Heart left ventricle (tissue), 16 donors: ENCODE data around the gene MPZ. TPM values are rescaled to one million over a fixed set of nuclear protein-coding genes. Genes with fewer than 3 reads are reported as not detected.
A peak's percentile ranks its signal among the peaks of the same experiment; 100 is the strongest.

ENCODE experiments used
- ATAC-seq, 4 donors: fragments of 200-7000 bp; cut with Tn5 transposase; one replicate each; pipeline ENCODE4 v1.9.1; 2020 to 2022; ENCODE audit warnings: moderate library complexity in 4 of 4, mild to moderate bottlenecking in 3 of 4, moderate number of reproducible peaks in 1 of 4
- DNase-seq, 5 donors: peaks; one replicate each; pipeline ENCODE4 v3.0.0-alpha.2; 2020
- H3K27ac ChIP-seq, 12 donors: fragments of 200-600 bp; sonication (generic) in 4 of 12; one replicate each; pipeline versions ENCODE4 v1.5.0 to v1.8.0; 2016 to 2022; ENCODE audit warnings: mild to moderate bottlenecking in 2 of 12
- H3K27me3 ChIP-seq, 9 donors: fragments of 200-600 bp; sonication (generic) in 2 of 9; one replicate each; pipeline versions ENCODE4 v1.5.1 to v1.8.0; 2016 to 2022; ENCODE audit warnings: mild to moderate bottlenecking in 3 of 9
- H3K36me3 ChIP-seq, 9 donors: fragments of 200-600 bp; sonication (generic) in 2 of 9; one replicate each; pipeline versions ENCODE4 v1.5.0 to v1.8.0; 2018 to 2022; ENCODE audit warnings: mild to moderate bottlenecking in 2 of 9
- H3K4me1 ChIP-seq, 12 donors: fragments of 200-600 bp; sonication (generic) in 4 of 12; one replicate each; pipeline versions ENCODE4 v1.5.0 to v1.8.0; 2016 to 2022; ENCODE audit warnings: mild to moderate bottlenecking in 3 of 12
- H3K4me3 ChIP-seq, 12 donors: fragments of 200-600 bp; sonication (generic) in 4 of 12; one replicate each; pipeline versions ENCODE4 v1.5.0 to v1.8.0; 2017 to 2022; ENCODE audit warnings: mild to moderate bottlenecking in 9 of 12, moderate library complexity in 4 of 12
- H3K9me3 ChIP-seq, 12 donors: fragments of 200-600 bp; sonication (generic) in 4 of 12; one replicate each; pipeline versions ENCODE4 v1.5.0 to v1.8.0; 2016 to 2022; ENCODE audit warnings: mild to moderate bottlenecking in 1 of 12
- POLR2A ChIP-seq, 2 donors: fragments of 450-650 bp; IDR thresholded peaks; one replicate each; pipeline ENCODE4 v1.6.1; 2017; ENCODE audit warnings: antibody characterized with exemption in 2 of 2, mild to moderate bottlenecking in 2 of 2, moderate library complexity in 2 of 2
- WGBS, 4 donors: extraction: QIAGEN DNeasy Blood & Tissue Kit in 2 of 4; methylation state at CpG; one replicate each; pipeline versions ENCODE4 v1.1.5 to v1.1.7; 2013 to 2018; 5-methylcytosine and 5-hydroxymethylcytosine counted together
- intact Hi-C, 10 donors: fragments of 100-400 bp; cut with DNase I; formaldehyde crosslinking; loops; one replicate each; pipeline versions ENCODE4 v1.11.1 to v1.14.2; 2022
- polyA plus RNA-seq, 2 donors: library from polyadenylated mRNA; stranded (reverse); fragments of 200-250 nt; gene quantifications; one replicate each; pipeline ENCODE4 v1.2.3, GENCODE V29; 2013
- total RNA-seq, 9 donors: library from RNA; depleted of rRNA in 2 of 9; stranded (reverse); fragments of >200 nt in 2 of 9; fragmentation: NEBNext Ultra II Directional in 3 of 9; extraction: Animal tissue kit (Norgen Biotek cat#: 25700) in 3 of 9; gene quantifications; one replicate each; pipeline versions ENCODE4 v1.1.0 to v1.2.4, GENCODE V29; 2016 to 2023
- TF ChIP-seq, protein P1 (sequence below), 12 donors: fragments of 200-600 bp; sonication (generic) in 4 of 12; IDR thresholded peaks; one replicate each; pipeline versions ENCODE4 v1.5.0 to v1.8.0; 2018 to 2022; ENCODE audit warnings: antibody characterized with exemption in 12 of 12, mild to moderate bottlenecking in 5 of 12
- donor health status: ischemic (EF 13 %, LVEDD 7.1; RV severe dilation, severe dysfunction).
- donor health status: healthy with polysubstance abuse.
- donor health status: DM: no; HTN: yes; CAD: no.
- donor health status: DM: no; HTN: no; CAD: no.
- donor health status: ischemic (EF 25% LVEDD 6.9; RV normal size, moderate dysfunction).
- donor health status: ischemic (EF 25% LVEDD 5.7; RV mildly dilated, moderate dysfunction).
- donor health status: healthy.
- donor health status: DM: yes; HTN: yes; CAD: no.
- donor health status: ischemic (EF 35%, LVEDD 5.7; RV mildly dilated, moderate dysfunction).
- donor health status: nonischemic (EF 11% LVEDD 7.7; RV severe dilation, severe dysfunction).
- donor health status: DM: yes; HTN: yes; CAD: no.
- donor health status: PGD.
- donor health status: ischemic (EF 29% LVEDD 5.4; RV normal size, mild dysfunction).
- donor health status: nonischemic (EF 23%, LVEDD 6.1; RV moderate dilation, normal function).

Gene MPZ
- total and polyA plus RNA-seq, 11 donors: 0.90 to 5.6 (median 2.3) TPM

DNA sequence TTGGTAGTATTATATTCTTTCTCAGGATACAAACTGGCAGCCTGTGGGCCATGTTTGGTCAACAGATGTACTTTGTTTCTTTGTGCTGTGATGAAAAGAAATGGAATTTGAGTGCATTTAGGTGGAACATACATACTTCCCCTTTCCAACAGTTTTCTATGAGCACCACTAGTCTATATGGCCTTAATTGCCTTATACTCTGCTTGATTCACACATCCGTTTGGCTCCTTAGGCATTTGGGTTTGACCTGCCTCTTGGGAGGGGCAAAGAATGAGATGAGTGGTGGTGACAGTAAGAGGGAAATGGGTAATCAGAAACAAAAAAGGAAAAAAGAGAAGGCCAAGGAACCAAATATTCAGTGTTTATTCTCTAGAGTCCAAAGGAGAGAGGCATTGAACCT lies 40.9 kb upstream of the MPZ start:
- H3K9me3 ChIP-seq: no peaks in the 10 kb centered on the region
- ATAC-seq (no peak), DNase-seq (no peak)
- WGBS, 4 donors: 84 to 95% (median 88%) methylated on average over 1 of the region's 1 CpG
- H3K27ac ChIP-seq: peak overlapping the region in 1 of 12 donors; percentile 63
- H3K36me3 ChIP-seq: peaks cover 0 to 47% (median 28%) of the 10 kb centered on the region in 9 donors
- no peaks in the 10 kb centered on the region for H3K27me3 ChIP-seq
- intact Hi-C loops: no loop called here
- TF ChIP-seq, protein P1, sequence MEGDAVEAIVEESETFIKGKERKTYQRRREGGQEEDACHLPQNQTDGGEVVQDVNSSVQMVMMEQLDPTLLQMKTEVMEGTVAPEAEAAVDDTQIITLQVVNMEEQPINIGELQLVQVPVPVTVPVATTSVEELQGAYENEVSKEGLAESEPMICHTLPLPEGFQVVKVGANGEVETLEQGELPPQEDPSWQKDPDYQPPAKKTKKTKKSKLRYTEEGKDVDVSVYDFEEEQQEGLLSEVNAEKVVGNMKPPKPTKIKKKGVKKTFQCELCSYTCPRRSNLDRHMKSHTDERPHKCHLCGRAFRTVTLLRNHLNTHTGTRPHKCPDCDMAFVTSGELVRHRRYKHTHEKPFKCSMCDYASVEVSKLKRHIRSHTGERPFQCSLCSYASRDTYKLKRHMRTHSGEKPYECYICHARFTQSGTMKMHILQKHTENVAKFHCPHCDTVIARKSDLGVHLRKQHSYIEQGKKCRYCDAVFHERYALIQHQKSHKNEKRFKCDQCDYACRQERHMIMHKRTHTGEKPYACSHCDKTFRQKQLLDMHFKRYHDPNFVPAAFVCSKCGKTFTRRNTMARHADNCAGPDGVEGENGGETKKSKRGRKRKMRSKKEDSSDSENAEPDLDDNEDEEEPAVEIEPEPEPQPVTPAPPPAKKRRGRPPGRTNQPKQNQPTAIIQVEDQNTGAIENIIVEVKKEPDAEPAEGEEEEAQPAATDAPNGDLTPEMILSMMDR (IDR thresholded peaks at IDR 0.05): no peak
- no peak for TF ChIP-seq POLR2A (IDR thresholded peaks at IDR 0.05)
- peaks cover 0 to 26% (median 0%) of the 10 kb centered on the region in 12 donors for H3K4me1 ChIP-seq
- no peak overlapping the region for H3K4me3 ChIP-seq

DNA sequence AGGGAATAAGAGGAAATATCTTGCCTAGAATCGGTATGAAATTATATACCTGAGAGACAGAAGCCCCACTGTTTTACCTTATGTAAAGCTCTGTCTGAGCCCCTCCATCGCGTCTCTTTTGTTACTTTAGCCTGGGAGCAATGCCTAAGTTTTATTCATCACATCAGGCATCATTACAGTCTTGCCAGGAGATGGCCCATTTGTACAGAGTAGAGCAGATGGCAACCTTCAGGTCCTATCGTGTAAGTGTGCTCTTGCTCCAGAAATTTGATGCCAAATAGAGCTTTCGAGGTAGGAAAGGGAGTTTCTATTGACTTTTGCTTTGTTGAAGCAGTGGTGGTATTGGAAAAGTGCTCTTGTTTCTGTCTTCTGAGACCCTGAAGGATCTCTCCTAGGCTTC lies 33.1 kb upstream of the MPZ start:
- intact Hi-C loops: no loop called here
- no peak for ATAC-seq
- H3K9me3 ChIP-seq: no peaks in the 10 kb centered on the region
- no peak overlapping the region for H3K4me3 ChIP-seq
- peaks cover 0 to 92% (median 84%) of the 10 kb centered on the region in 9 donors for H3K36me3 ChIP-seq
- no peak for DNase-seq
- 89 to 98% (median 95%) methylated on average over 5 of the region's 5 CpGs for WGBS, 4 donors
- no peaks in the 10 kb centered on the region for H3K27me3 ChIP-seq
- no peak for TF ChIP-seq POLR2A (IDR thresholded peaks at IDR 0.05)
- TF ChIP-seq, protein P1 (IDR thresholded peaks at IDR 0.05): no peak
- peaks cover 0 to 10% (median 0%) of the 10 kb centered on the region in 12 donors for H3K4me1 ChIP-seq
- H3K27ac ChIP-seq: no peak overlapping the region

DNA sequence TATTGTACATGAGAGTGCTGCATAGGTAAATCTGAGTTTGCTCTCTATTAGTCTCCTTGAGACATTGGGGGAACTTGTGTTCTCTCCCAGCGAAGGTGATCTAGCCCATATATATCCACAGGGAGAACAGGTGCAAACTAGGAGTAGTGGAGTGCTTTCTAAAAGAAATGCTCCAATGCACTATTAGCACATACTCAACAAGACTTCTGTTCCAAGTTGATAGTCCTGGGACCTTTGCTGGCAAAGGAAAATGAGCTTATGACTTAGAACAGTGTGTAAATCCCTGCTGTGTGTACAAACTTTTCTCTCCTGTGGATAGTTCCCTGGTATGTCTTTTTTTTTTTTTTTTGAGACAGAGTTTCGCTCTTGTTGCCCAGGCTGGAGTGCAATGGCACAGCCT lies 32.4 kb upstream of the MPZ start:
- H3K9me3 ChIP-seq: no peaks in the 10 kb centered on the region

DNA sequence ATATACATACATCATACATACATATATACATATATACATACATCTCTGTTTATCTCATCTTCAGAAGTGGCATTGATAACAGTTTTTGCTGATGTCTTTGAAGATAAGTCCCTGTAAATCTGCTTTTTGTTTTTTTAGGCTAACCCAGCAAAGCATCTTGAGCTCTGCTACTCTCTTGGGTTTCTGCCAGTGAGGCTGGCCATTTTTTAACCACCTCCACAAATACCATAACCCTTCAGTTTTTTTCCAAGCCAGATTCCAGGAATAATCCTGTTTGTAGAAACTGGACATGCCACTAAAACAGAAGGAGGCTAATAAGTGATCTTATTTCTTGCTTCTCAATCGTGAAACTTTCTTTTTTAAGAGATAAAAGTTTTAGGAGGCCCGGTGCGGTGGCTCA lies 26.0 kb upstream of the MPZ start:
- TF ChIP-seq POLR2A (IDR thresholded peaks at IDR 0.05): no peak
- TF ChIP-seq, protein P1 (IDR thresholded peaks at IDR 0.05): no peak
- H3K27me3 ChIP-seq: no peaks in the 10 kb centered on the region
- no peak overlapping the region for H3K4me3 ChIP-seq
- no peaks in the 10 kb centered on the region for H3K9me3 ChIP-seq
- ATAC-seq (no peak), DNase-seq (no peak)
- WGBS, 4 donors: 87 to 93% (median 90%) methylated on average over 3 of the region's 3 CpGs
- H3K27ac ChIP-seq: no peak overlapping the region
- peaks cover 0 to 94% (median 89%) of the 10 kb centered on the region in 9 donors for H3K36me3 ChIP-seq
- H3K4me1 ChIP-seq: no peaks in the 10 kb centered on the region
- intact Hi-C loops: no loop called here

More for the DNA sequence above, 32.4 kb upstream of the MPZ start:
- Histone ChIP-seq H3K4me1 (peaks cover 0 to 10% (median 0%) of the 10 kb centered on the region in 12 donors), H3K4me3 (no peak overlapping the region), H3K36me3 (peaks cover 0 to 94% (median 86%) of the 10 kb centered on the region in 9 donors), H3K27ac (no peak overlapping the region), H3K27me3 (no peaks in the 10 kb centered on the region)
- DNase-seq (no peak), ATAC-seq (no peak)
- TF ChIP-seq, protein P1 (IDR thresholded peaks at IDR 0.05): no peak
- TF ChIP-seq POLR2A (IDR thresholded peaks at IDR 0.05): no peak
- intact Hi-C loops: no loop called here
- WGBS, 4 donors: 95 to 100% (median 97%) methylated on average over 2 of the region's 2 CpGs
